SH-SY5Y (cell line): Measurements from ENCODE around the gene KCNG2.

ENCODE experiments used
- GATA2 ChIP-seq: IDR thresholded peaks from 2 replicates; pipeline ENCODE4 v1.6.1; 2011; ENCODE audit warnings: mild to moderate bottlenecking, low read depth, low read length
- GATA3 ChIP-seq: IDR thresholded peaks from 2 replicates; pipeline ENCODE4 v1.6.1; 2011; ENCODE audit warnings: low read depth, mild to moderate bottlenecking, low read length, moderate library complexity

GRCh38 chr18:79809482-79810192 lies 11.9 kb downstream of the KCNG2 start:
- no peak for TF ChIP-seq GATA2
- TF ChIP-seq GATA3, result no peak
